GM18909 (cell line): ENCODE measurements around the gene CKAP5.
"Not testable (repeated sequence)": the region's sequence is repeated elsewhere in the genome, so short reads cannot be mapped to it uniquely, and the experiment has no call there.

Experiments
- ATAC-seq: cut with Tn5 transposase; IDR thresholded peaks from one replicate; pipeline ENCODE4 v1.9.1; 2021; ENCODE audit warnings: mild to moderate bottlenecking; ENCODE audit not compliant: unreplicated experiment, poor library complexity

The CKAP5 gene

DNA sequence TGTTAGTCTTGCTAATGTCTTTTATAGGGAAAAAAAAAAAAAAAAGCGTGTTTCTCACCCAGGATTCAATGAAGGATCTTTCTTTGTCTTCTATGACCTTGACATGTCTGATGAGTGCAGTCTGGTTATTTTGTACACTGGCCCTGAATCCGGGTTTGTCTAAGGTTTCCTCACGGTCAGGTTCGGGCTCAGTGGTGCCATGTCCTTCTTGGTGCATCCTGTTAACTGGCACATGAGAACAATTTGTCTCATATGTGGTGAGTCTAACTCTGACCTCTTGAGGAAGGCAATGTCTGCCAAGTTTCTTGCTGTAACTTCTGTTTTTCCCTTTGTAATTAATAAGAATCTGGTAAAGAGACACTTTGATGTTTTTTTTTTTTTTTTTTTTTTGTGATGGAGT, 114.5 kb downstream of the CKAP5 start:
- no peak for ATAC-seq

DNA sequence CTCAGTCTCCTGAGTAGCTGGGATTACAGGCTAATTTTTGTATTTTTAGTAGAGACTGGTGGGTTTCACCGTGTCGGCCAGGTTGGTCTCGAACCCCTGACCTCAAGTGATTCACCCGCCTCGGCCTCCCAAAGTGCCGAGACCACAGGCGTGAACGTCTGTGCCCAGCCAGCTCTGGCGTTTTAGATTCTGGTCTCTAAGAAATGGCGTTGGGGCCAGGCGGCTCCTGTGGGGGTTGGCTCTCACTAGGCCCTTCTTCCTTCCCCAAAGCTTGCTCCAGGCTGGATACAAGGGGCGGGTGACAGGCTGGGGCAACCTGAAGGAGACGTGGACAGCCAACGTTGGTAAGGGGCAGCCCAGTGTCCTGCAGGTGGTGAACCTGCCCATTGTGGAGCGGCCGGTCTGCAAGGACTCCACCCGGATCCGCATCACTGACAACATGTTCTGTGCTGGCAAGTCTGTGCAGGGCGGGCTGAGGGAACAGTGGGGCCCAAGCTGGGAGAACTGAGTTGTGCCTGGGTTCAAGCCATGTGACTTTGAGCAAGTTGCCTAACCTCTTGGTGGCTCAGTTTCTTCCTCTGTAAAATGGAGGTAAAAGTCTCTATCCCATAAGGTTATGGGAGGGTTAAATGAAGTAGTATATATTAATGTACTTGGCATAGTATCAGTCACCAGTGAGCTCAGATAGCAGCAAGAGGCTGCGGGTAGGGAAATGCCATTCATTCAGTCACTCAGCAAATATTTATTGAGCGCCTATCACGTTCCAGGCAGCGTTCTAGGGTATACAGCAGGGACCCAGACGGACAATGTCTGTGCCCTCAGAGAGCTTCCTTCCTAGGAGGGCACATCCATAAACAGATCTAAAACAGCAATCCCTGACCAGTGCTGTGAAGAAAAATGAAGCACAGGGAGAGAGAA, 116.7 kb downstream of the CKAP5 start:
- no peak for ATAC-seq

GRCh38 chr11:46728659-46729040, 117.4 kb downstream of the CKAP5 start:
- no peak for ATAC-seq

- ATAC-seq, result no peak
Measured at GRCh38 chr11:46727952-46728658, 118.0 kb downstream of the CKAP5 start.

DNA sequence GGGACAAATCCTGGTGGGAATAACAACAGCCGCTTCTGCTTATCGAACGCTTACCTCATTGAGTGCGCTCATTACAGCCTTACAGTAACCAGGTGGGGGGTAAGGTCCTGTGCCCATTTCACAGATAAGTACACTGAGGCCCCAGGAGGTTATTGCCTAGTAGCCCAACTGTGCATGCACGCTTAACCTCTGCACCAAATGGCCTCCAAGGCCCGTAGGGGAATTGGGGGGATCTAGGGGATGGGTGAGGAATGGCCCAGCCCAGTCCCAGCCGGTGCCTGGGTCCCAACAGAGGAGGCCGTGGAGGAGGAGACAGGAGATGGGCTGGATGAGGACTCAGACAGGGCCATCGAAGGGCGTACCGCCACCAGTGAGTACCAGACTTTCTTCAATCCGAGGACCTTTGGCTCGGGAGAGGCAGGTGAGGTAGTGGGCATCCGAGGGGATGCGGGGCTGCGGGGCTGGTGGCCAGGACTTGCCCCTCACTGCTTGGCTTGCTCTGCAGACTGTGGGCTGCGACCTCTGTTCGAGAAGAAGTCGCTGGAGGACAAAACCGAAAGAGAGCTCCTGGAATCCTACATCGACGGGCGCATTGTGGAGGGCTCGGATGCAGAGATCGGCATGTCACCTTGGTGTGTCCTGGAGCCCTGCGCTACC, 119.7 kb downstream of the CKAP5 start:
- ATAC-seq, result no peak

- ATAC-seq, result no peak
Measured at GRCh38 chr11:46725338-46726205, 120.5 kb downstream of the CKAP5 start.

DNA sequence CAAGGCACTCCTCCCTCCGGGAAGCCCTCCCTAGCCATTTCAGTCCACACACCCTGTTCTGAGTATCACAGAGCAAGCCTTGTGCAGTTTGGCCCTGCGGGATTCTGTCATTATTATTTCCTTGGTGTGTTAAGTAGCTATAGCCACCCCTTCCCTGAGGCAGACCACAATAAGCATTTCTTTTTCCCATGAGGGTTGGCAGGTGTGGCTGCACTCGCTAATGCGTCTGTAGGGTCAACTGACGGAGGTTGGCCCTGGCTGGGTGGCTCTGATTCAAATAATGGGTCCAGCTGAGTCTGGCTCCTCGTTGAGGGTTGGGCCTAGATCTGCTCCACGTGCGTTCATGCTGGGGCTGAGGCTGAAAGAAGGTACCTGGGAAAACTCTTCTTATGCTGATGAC, 122.0 kb downstream of the CKAP5 start:
- no peak for ATAC-seq

GRCh38 chr11:46723359-46723680, 122.8 kb downstream of the CKAP5 start:
- ATAC-seq, result no peak

DNA sequence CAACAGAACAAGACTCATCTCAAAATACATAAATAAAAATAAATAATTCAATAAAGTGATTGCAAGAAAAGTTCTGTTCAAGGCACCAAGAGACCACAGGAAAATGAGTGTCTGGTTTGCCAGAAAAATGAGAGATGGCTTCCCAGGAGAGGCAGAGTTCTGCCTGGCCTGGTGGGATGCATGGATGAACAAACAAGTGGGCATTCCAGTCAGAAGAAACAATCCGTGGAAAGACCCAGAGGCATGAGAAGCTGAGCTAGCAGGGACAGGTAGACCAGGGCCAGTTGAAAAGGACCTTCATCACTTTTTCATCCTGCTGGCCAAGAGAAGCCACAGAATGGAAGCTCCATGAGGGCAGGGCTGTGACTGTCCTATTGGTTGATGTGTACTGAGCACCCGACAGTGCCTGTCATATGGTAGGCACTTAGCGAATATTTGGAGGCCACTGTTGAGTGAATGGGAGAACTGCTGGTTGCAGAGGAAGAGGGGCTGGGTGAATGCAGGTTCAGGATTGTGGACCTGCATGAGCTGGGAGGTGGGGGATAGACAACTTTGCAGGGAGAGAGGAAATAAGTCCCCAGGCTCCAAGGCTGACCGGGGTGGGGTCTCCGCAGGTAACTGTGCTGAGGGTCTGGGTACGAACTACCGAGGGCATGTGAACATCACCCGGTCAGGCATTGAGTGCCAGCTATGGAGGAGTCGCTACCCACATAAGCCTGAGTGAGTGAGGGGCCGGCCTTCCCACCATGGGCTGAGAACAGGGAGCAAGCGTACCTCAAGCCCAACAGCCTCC, 123.3 kb downstream of the CKAP5 start:
- no peak for ATAC-seq

- no peak for ATAC-seq
Measured at GRCh38 chr11:46721286-46721685, 124.8 kb downstream of the CKAP5 start.

DNA sequence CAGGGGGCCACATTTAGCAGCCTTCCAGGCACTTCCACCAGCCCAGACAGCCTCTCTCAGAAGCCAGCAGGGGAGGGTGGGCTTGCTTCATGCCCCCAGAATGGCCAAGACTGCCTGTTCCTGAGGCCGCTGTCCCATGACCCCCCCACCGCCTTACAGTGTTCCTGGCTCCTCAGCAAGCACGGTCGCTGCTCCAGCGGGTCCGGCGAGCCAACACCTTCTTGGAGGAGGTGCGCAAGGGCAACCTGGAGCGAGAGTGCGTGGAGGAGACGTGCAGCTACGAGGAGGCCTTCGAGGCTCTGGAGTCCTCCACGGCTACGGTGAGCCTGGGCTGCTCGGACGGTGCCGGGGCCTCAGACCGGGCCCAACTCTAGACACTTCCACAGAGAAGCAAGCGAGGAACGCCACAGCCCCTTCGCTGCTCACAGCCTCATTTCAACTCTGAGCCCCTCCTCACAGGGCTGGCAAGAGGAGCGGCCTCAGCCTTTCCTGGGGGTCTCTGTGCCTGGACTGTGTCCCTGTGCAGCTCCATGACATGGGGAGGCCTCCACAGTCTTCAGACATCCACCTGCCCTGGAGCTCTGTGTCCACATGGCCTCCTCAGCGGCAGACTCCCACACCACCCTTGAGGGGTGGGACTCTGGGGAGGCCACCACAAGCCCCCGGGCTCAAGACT, 126.4 kb downstream of the CKAP5 start:
- no peak for ATAC-seq

GRCh38 chr11:46719048-46719542, 127.0 kb downstream of the CKAP5 start, which contains the start of gene F2:
TSS of gene F2 (plus strand) at chr11:46719213. CDS start at chr11:46719236, 23 bp downstream.
- ATAC-seq, result no peak

GRCh38 chr11:46718155-46719019, 127.7 kb downstream of the CKAP5 start:
- no peak for ATAC-seq

DNA sequence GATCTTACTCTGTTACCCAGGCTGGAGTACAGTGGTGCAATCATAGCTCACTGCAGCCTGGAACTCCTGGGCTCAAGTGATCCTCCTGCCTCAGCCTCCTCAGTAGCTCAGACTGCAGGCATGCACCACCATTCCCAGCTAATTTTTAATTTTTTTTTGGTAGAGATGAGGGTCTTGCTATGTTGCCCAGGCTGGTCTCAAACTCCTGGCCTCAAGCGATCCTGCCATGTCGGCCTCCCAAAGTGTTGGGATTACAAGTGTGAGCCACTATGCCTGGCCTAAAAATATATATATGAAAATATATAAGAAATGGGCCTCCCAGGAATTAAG, 128.3 kb downstream of the CKAP5 start:
- not testable (repeated sequence) for ATAC-seq

DNA sequence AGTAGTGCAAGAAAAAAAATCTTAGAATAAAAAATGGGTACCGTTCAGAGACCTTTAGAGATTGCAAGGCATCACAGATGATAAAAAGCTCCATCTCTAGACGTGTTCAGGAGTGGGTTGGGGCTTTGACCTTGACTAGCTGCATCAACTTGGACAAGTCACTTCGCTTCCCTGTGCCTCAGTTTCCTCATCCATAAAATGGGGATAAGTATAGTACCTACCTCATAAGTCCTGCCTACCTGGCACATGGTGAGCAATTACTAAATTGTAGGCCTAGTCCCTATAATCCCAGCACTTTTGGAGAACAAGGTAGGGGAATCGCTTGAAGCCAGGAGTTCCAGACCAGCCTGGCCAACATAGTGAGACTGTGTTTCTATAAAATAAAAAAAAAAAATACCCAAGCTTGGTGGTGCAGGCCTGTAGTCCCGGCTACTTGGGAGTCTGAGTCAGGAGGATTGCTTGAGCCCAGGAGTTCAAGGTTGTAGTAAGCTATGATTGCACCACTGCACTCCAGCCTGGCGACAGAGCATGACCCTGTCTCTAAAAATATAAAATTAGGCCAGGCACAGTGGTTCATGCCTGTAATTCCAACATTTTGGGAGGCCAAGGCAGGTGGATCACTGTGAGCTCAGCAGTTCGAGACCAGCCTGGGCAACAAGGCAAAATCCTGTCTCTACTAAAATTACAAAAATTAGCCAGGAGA, 133.1 kb downstream of the CKAP5 start:
- no peak for ATAC-seq

GRCh38 chr11:46711303-46711702, 134.8 kb downstream of the CKAP5 start:
- ATAC-seq, result no peak

DNA sequence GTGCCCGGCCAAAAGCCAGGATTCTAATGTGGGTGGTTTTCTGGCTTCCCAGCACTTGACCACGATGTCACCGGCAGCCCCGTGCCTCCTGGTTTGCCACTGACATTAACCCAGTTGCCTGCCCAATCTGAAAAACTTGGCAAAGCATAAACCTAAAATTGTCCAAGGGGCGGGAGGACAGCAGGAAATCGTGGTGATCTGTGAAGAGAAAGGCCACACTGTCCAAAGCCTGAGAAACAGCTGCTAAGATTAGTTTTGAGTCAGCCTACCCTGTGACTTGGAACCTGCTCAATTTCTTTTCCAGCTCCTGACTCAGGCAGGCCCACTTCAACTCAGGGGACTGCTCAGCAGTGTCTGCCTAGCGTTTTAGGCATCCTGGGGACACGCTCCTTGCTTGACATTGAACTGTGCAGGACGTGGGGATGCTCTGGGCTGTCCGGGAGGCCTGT, 135.2 kb downstream of the CKAP5 start:
- no peak for ATAC-seq
